ENCODE measurements around the gene CATSPER3.

CATSPER3 gene

GRCh38 chr5:135054546-135054945 lies 86.8 kb downstream of the CATSPER3 start:
- no peak for TF ChIP-seq CTCF (conservative IDR thresholded peaks at IDR 0.05)
- no peak overlapping the region for H3K27ac ChIP-seq

- H3K27ac ChIP-seq, result no peak overlapping the region
- no peak for TF ChIP-seq CTCF (conservative IDR thresholded peaks at IDR 0.05)
These were observed 87.7 kb downstream of the CATSPER3 start for GRCh38 chr5:135055396-135055795.

- no peak for TF ChIP-seq CTCF (conservative IDR thresholded peaks at IDR 0.05)
- no peak overlapping the region for H3K27ac ChIP-seq
These were observed 88.8 kb downstream of the CATSPER3 start for GRCh38 chr5:135056316-135057030.

GRCh38 chr5:135057233-135057632 lies 89.5 kb downstream of the CATSPER3 start:
- TF ChIP-seq CTCF (conservative IDR thresholded peaks at IDR 0.05), result no peak

GRCh38 chr5:135058331-135058732 lies 90.6 kb downstream of the CATSPER3 start:
- no peak for TF ChIP-seq CTCF (conservative IDR thresholded peaks at IDR 0.05)

More at GRCh38 chr5:135057233-135057632, 89.5 kb downstream of the CATSPER3 start:
- H3K27ac ChIP-seq, result no peak overlapping the region

GRCh38 chr5:135059000-135059923 lies 91.6 kb downstream of the CATSPER3 start:
- no peak for TF ChIP-seq CTCF (conservative IDR thresholded peaks at IDR 0.05)
- H3K27ac ChIP-seq, result no peak overlapping the region

More at GRCh38 chr5:135058331-135058732, 90.6 kb downstream of the CATSPER3 start:
- no peak overlapping the region for H3K27ac ChIP-seq

GRCh38 chr5:135060021-135060420 lies 92.3 kb downstream of the CATSPER3 start:
- TF ChIP-seq CTCF (conservative IDR thresholded peaks at IDR 0.05), result no peak
- H3K27ac ChIP-seq, result no peak overlapping the region
